Measurements from ENCODE around the gene CARS1. TPM values are rescaled to one million over a fixed set of nuclear protein-coding genes. Genes with fewer than 3 reads are reported as not detected.

Gene CARS1
- polyA plus RNA-seq, 1 experiment, result 175 TPM

- Histone ChIP-seq H3K4me3 (ENCODE audit: low read depth, low read length) (no peak overlapping the region), H3K27me3 (ENCODE audit: control insufficient read depth, insufficient read depth, low read length) (no peaks in the 10 kb centered on the region), H3K36me3 (ENCODE audit: control insufficient read depth, insufficient read depth, low read length) (peaks cover 40% of the 10 kb centered on the region)
- TF ChIP-seq CTCF (IDR thresholded peaks at IDR 0.05; ENCODE audit: insufficient read depth, low read depth, low read length), result no peak
- ChIA-PET POLR2A (no interaction called here), CTCF (interaction anchor here (7.7 kb wide), 1 partner anchor 8 kb away, joined by 55 read pairs; no protein-coding TSS in a partner anchor)
- no peak for DNase-seq (ENCODE audit: low read depth)
Measured at GRCh38 chr11:3028813-3029212, 28.4 kb downstream of the CARS1 start.

GRCh38 chr11:3026803-3027202 is 30.4 kb downstream of the CARS1 start:
- no peak for DNase-seq (ENCODE audit: low read depth)
- no peak for TF ChIP-seq CTCF (IDR thresholded peaks at IDR 0.05; ENCODE audit: insufficient read depth, low read depth, low read length)
- ChIA-PET CTCF (interaction anchor here (1.0 to 7.7 kb wide), 3 partner anchors 10 to 66 kb away, joined by 3 to 55 read pairs (median 5); no protein-coding TSS in a partner anchor), POLR2A (no interaction called here)
- Histone ChIP-seq H3K36me3 (ENCODE audit: control insufficient read depth, insufficient read depth, low read length) (peaks cover 41% of the 10 kb centered on the region), H3K27me3 (ENCODE audit: control insufficient read depth, insufficient read depth, low read length) (no peaks in the 10 kb centered on the region), H3K4me3 (ENCODE audit: low read depth, low read length) (no peak overlapping the region)

GRCh38 chr11:3022982-3023381 is 34.2 kb downstream of the CARS1 start:
- POLR2A ChIA-PET, result no interaction called here
- CTCF ChIA-PET, result interaction anchor here (0.6 to 7.7 kb wide), 10 partner anchors 13 to 490 kb away, joined by 3 to 55 read pairs (median 3); no protein-coding TSS in a partner anchor
- TF ChIP-seq CTCF (IDR thresholded peaks at IDR 0.05; ENCODE audit: insufficient read depth, low read depth, low read length), result no peak
- Histone ChIP-seq H3K36me3 (ENCODE audit: control insufficient read depth, insufficient read depth, low read length) (peaks cover 44% of the 10 kb centered on the region), H3K27me3 (ENCODE audit: control insufficient read depth, insufficient read depth, low read length) (no peaks in the 10 kb centered on the region), H3K4me3 (ENCODE audit: low read depth, low read length) (no peak overlapping the region)
- peak; percentile 45 for DNase-seq (ENCODE audit: low read depth)

GRCh38 chr11:3022300-3022967 is 34.8 kb downstream of the CARS1 start:
- no peak for TF ChIP-seq CTCF (IDR thresholded peaks at IDR 0.05; ENCODE audit: insufficient read depth, low read depth, low read length)
- Histone ChIP-seq H3K36me3 (ENCODE audit: control insufficient read depth, insufficient read depth, low read length) (peaks cover 44% of the 10 kb centered on the region), H3K4me3 (ENCODE audit: low read depth, low read length) (no peak overlapping the region), H3K27me3 (ENCODE audit: control insufficient read depth, insufficient read depth, low read length) (no peaks in the 10 kb centered on the region)
- ChIA-PET POLR2A (no interaction called here), CTCF (interaction anchor here (0.6 to 7.7 kb wide), 10 partner anchors 14 to 490 kb away, joined by 3 to 55 read pairs (median 3); no protein-coding TSS in a partner anchor)
- no peak for DNase-seq (ENCODE audit: low read depth)

- POLR2A ChIA-PET, result no interaction called here
- peak; percentile 40 for TF ChIP-seq CTCF (IDR thresholded peaks at IDR 0.05; ENCODE audit: insufficient read depth, low read depth, low read length)
- DNase-seq (ENCODE audit: low read depth), result no peak
- Histone ChIP-seq H3K36me3 (ENCODE audit: control insufficient read depth, insufficient read depth, low read length) (peaks cover 42% of the 10 kb centered on the region), H3K4me3 (ENCODE audit: low read depth, low read length) (no peak overlapping the region), H3K27me3 (ENCODE audit: control insufficient read depth, insufficient read depth, low read length) (no peaks in the 10 kb centered on the region)
- CTCF ChIA-PET, result interaction anchor here (1.2 to 3.4 kb wide), 4 partner anchors 10 to 488 kb away, joined by 3 to 10 read pairs (median 4); no protein-coding TSS in a partner anchor
Measured at GRCh38 chr11:3021125-3021524, 36.1 kb downstream of the CARS1 start.

Data from BJ (cell line).